ENCODE results near the gene ANKHD1.

The ANKHD1 gene

DNA sequence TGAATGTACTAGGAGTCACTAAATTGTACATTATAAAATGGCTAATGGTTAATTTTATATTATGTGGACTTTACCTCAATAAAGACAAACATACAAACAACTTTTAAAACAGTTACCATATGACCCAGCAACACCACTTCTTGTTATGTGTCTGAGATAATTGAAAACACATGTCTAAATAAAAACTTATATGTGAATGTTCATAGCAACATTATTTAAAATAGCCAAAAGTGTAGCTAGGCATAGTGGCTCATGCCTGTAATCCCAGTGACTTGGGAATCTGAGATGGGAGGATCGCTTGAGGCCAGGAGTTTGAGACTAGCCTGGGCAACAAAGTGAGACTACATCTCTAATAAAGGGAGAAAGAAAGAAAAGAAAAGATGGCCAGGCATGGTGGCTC lies 185.9 kb downstream of the ANKHD1 start:
- DNase-seq (ENCODE audit: low read depth) = no peak
- no peak overlapping the region for H3K4me3 ChIP-seq (ENCODE audit: low read depth, low read length)
- TF ChIP-seq, protein P1, sequence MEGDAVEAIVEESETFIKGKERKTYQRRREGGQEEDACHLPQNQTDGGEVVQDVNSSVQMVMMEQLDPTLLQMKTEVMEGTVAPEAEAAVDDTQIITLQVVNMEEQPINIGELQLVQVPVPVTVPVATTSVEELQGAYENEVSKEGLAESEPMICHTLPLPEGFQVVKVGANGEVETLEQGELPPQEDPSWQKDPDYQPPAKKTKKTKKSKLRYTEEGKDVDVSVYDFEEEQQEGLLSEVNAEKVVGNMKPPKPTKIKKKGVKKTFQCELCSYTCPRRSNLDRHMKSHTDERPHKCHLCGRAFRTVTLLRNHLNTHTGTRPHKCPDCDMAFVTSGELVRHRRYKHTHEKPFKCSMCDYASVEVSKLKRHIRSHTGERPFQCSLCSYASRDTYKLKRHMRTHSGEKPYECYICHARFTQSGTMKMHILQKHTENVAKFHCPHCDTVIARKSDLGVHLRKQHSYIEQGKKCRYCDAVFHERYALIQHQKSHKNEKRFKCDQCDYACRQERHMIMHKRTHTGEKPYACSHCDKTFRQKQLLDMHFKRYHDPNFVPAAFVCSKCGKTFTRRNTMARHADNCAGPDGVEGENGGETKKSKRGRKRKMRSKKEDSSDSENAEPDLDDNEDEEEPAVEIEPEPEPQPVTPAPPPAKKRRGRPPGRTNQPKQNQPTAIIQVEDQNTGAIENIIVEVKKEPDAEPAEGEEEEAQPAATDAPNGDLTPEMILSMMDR (IDR thresholded peaks at IDR 0.05; ENCODE audit: insufficient read depth, low read depth, low read length, missing control alignments) = no peak

DNA sequence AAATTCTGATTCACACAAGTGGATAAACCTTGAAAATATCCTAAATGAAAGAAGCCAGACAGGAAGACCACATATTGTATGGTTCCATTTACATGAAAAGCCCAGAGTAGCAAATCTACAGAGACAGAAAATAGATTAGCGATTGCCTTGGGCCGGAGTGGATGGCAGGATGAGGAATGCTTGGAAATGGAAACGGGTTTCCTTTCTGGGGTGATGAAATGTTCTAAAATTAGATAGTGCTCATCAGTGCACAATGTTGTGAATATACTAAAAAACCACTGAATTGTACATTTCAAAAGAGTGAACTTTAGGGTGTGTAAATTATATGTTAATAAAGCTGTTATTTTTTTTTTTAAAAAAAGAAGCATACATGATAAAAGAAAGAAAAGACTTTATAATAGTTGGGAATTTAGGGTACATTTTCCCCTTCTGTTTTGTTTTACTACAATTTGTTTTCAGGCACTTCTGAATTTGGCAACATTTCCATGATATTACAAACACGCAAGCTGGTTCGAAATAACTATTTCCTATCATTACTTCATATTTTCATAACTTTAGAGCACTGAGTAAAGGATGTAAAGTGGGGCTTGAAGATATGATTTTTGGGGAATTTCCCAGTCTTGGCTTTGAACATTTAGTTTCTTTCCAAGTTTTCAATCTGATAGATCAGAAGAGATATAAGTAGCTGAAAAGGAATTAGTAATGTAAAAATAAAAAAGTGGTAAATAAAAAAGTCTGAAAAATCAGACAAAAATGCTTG lies 186.9 kb downstream of the ANKHD1 start:
- no peak overlapping the region for H3K4me3 ChIP-seq (ENCODE audit: low read depth, low read length)
- TF ChIP-seq, protein P1 (IDR thresholded peaks at IDR 0.05; ENCODE audit: insufficient read depth, low read depth, low read length, missing control alignments) = no peak
- DNase-seq (ENCODE audit: low read depth) = no peak

Measured in GM12865 (cell line).